HG03135 (cell line): ENCODE results near the gene TFPI2.

Experiments
- ATAC-seq: cut with Tn5 transposase; IDR thresholded peaks from one replicate; pipeline ENCODE4 v1.9.1; 2021; ENCODE audit warnings: mild to moderate bottlenecking, moderate library complexity; ENCODE audit not compliant: unreplicated experiment

TFPI2 gene

GRCh38 chr7:93910076-93910994, 19.8 kb upstream of the TFPI2 start:
- ATAC-seq: no peak

GRCh38 chr7:93906267-93906666, 15.7 kb upstream of the TFPI2 start, which contains the start of gene GNGT1:
TSS of gene GNGT1 (plus strand) at chr7:93906567. CDS start at chr7:93906747, 180 bp downstream.
- ATAC-seq: no peak

GRCh38 chr7:93902777-93903423, 12.3 kb upstream of the TFPI2 start:
- ATAC-seq: no peak

- no peak for ATAC-seq
Measured at GRCh38 chr7:93897680-93898079, 7.1 kb upstream of the TFPI2 start.

- no peak for ATAC-seq
Measured at GRCh38 chr7:93895859-93896600, 5.5 kb upstream of the TFPI2 start.

- no peak for ATAC-seq
Measured at GRCh38 chr7:93894966-93895640, 4.5 kb upstream of the TFPI2 start.

- ATAC-seq: no peak
Measured at GRCh38 chr7:93894426-93894825, 3.9 kb upstream of the TFPI2 start.

- ATAC-seq: peak; percentile 61
Measured at GRCh38 chr7:93890041-93890463, 501 bp downstream of the TFPI2 start.

GRCh38 chr7:93889261-93889660, 1.3 kb downstream of the TFPI2 start:
- ATAC-seq: no peak

- ATAC-seq: no peak
Measured at GRCh38 chr7:93884541-93884940, 6.0 kb downstream of the TFPI2 start.

- ATAC-seq: no peak
Measured at GRCh38 chr7:93883917-93884345, 6.6 kb downstream of the TFPI2 start.

- ATAC-seq: no peak
Measured at GRCh38 chr7:93883078-93883916, 7.3 kb downstream of the TFPI2 start.

- no peak for ATAC-seq
Measured at GRCh38 chr7:93882468-93882867, 8.1 kb downstream of the TFPI2 start.

GRCh38 chr7:93879356-93879755, 11.2 kb downstream of the TFPI2 start:
- ATAC-seq: no peak

- ATAC-seq: no peak
Measured at GRCh38 chr7:93877742-93878141, 12.8 kb downstream of the TFPI2 start.

GRCh38 chr7:93873998-93874574, 16.5 kb downstream of the TFPI2 start:
- ATAC-seq: no peak

- no peak for ATAC-seq
Measured at GRCh38 chr7:93866886-93867285, 23.7 kb downstream of the TFPI2 start.

GRCh38 chr7:93862651-93863050, 27.9 kb downstream of the TFPI2 start:
- no peak for ATAC-seq

GRCh38 chr7:93861325-93861949, 29.1 kb downstream of the TFPI2 start:
- no peak for ATAC-seq
